Measurements from ENCODE around the gene ELOVL5.

ELOVL5 gene

GRCh38 chr6:53264337-53264736 is 84.4 kb downstream of the ELOVL5 start:
- no peak for DNase-seq

GRCh38 chr6:53263917-53264316 is 84.8 kb downstream of the ELOVL5 start:
- no peak for DNase-seq

- DNase-seq: no peak
Measured at GRCh38 chr6:53259860-53260580, 88.7 kb downstream of the ELOVL5 start.

- no peak for DNase-seq
Measured at GRCh38 chr6:53258774-53259155, 90.0 kb downstream of the ELOVL5 start.

- no peak for DNase-seq
Measured at GRCh38 chr6:53258076-53258773, 90.5 kb downstream of the ELOVL5 start.

GRCh38 chr6:53257533-53257932 is 91.2 kb downstream of the ELOVL5 start:
- no peak for DNase-seq

- no peak for DNase-seq
Measured at GRCh38 chr6:53257001-53257400, 91.7 kb downstream of the ELOVL5 start.

GRCh38 chr6:53252177-53252692 is 96.5 kb downstream of the ELOVL5 start:
- no peak for DNase-seq

- no peak for DNase-seq
Measured at GRCh38 chr6:53251033-53251672, 97.6 kb downstream of the ELOVL5 start.

GRCh38 chr6:53250176-53251032 is 98.3 kb downstream of the ELOVL5 start:
- no peak for DNase-seq

GRCh38 chr6:53246924-53247323 is 101.8 kb downstream of the ELOVL5 start:
- DNase-seq: no peak

GRCh38 chr6:53244958-53245357 is 103.8 kb downstream of the ELOVL5 start:
- DNase-seq: no peak

- DNase-seq: no peak
Measured at GRCh38 chr6:53244399-53244931, 104.3 kb downstream of the ELOVL5 start.

- DNase-seq: no peak
Measured at GRCh38 chr6:53241938-53242337, 106.8 kb downstream of the ELOVL5 start.

- DNase-seq: no peak
Measured at GRCh38 chr6:53240761-53241160, 108.0 kb downstream of the ELOVL5 start.

GRCh38 chr6:53240139-53240538 is 108.6 kb downstream of the ELOVL5 start:
- no peak for DNase-seq

GRCh38 chr6:53239526-53239925 is 109.2 kb downstream of the ELOVL5 start:
- peak; percentile 21 for DNase-seq

GRCh38 chr6:53238311-53238710 is 110.4 kb downstream of the ELOVL5 start:
- no peak for DNase-seq

GRCh38 chr6:53236241-53236640 is 112.5 kb downstream of the ELOVL5 start:
- DNase-seq: no peak

- no peak for DNase-seq
Measured at GRCh38 chr6:53235508-53235907, 113.2 kb downstream of the ELOVL5 start.

GRCh38 chr6:53233309-53233708 is 115.4 kb downstream of the ELOVL5 start:
- DNase-seq: no peak

GRCh38 chr6:53230775-53231467 is 117.8 kb downstream of the ELOVL5 start:
- DNase-seq: no peak

All from NCI-H774 (cell line).